Keratinocyte (primary cell): Measurements from ENCODE around the gene DCLK2.

Source experiments
- CTCF ChIP-seq, 3 experiments: IDR thresholded peaks in 1 of 3; conservative IDR thresholded peaks in 1 of 3; optimal IDR thresholded peaks in 1 of 3; 2 replicates in 2 of 3; 3 replicates in 1 of 3; pipeline versions ENCODE3 to v1.5.1; 2011; ENCODE audit warnings: low read length in 3 of 3, mild to moderate bottlenecking in 3 of 3, moderate library complexity in 2 of 3, control low read depth in 1 of 3, inconsistent platforms in 1 of 3; ENCODE audit not compliant: insufficient read depth in 2 of 3; ENCODE audit errors: extremely low read depth in 1 of 3
- EZH2 ChIP-seq: IDR thresholded peaks from one replicate; pipeline ENCODE4 v1.6.1; 2012; ENCODE audit warnings: inconsistent platforms, mild to moderate bottlenecking, low read length, moderate library complexity

- TF ChIP-seq CTCF (optimal IDR thresholded peaks at IDR 0.05 in 1 of 3, IDR thresholded peaks at IDR 0.05 in 1 of 3, conservative IDR thresholded peaks at IDR 0.05 in 1 of 3; ENCODE audit: extremely low read depth in 1 of 3, insufficient read depth in 2 of 3, low read length in 3 of 3) (no peak), EZH2 (no peak)
Observed at GRCh38 chr4:150046728-150047217, 31.5 kb upstream of the DCLK2 start.
